HCT116 (cell line): Measurements from ENCODE around the gene PYDC1. TPM values are rescaled to one million over a fixed set of nuclear protein-coding genes. Genes with fewer than 3 reads are reported as not detected.

Experiments
- ATAC-seq: fragments of 200-7000 bp; cut with Tn5 transposase; 2 replicates; pipeline ENCODE4 v1.9.1; 2020; ENCODE audit warnings: mild to moderate bottlenecking, moderate library complexity
- BruUV-seq: library from RNA; stranded (reverse); fragments of 400-500 nt; replicated peaks from 2 replicates; lab custom pipeline; 2021; lab: Mats Ljungman, UMichigan
- CTCF ChIA-PET: fragments of 300-600 bp; sonication (Branson Sonifier 250); formaldehyde crosslinking; loops from one replicate; lab custom pipeline; 2021; ENCODE audit warnings: antibody characterized with exemption; lab: Charles Lee
- POLR2A ChIA-PET: fragments of 300-600, 350-600 bp; sonication (Branson Sonifier 250); formaldehyde crosslinking; loops from one replicate; lab custom pipeline; 2021; ENCODE audit warnings: antibody characterized with exemption; lab: Charles Lee
- RAD21 ChIA-PET, 2 experiments: fragments of 300-600 bp; sonication (Branson Sonifier 250); formaldehyde crosslinking; loops; one replicate each; lab custom pipeline; 2023; ENCODE audit warnings: low total read pairs in 2 of 2; ENCODE audit not compliant: uncharacterized antibody in 2 of 2, unreplicated experiment in 2 of 2, low non-redundant PET in 1 of 2; lab: Charles Lee
- DNase-seq: peaks from one replicate; pipeline ENCODE4 v3.0.0-alpha.2; 2010; ENCODE audit warnings: low read depth, low spot score
- H2AFZ ChIP-seq: fragments of 200-600 bp; shearing (Covaris generic), sonication (generic); 2 replicates; pipeline ENCODE4 v1.6.1; 2017; ENCODE audit warnings: low read depth, mixed run types, mixed read lengths, antibody characterized with exemption, low read length; ENCODE audit not compliant: poor library complexity, severe bottlenecking
- H3K27ac ChIP-seq: 2 replicates; pipeline ENCODE4 v1.5.1; 2012; ENCODE audit warnings: low read depth, low read length
- H3K27me3 ChIP-seq: fragments of 200-600 bp; sonication (generic); 2 replicates; pipeline ENCODE4 v1.6.1; 2016; ENCODE audit warnings: mixed run types, low read length, mixed read lengths; ENCODE audit not compliant: insufficient read depth
- H3K36me3 ChIP-seq, 2 experiments: fragments of 200-500 bp in 1 of 2; fragments of 200-600 bp in 1 of 2; sonication (Bioruptor generic) in 1 of 2; sonication (generic) in 1 of 2; 2 replicates each; pipeline versions ENCODE4 v1.5.1 to v1.6.1; 2014 to 2016; ENCODE audit warnings: low read length in 2 of 2, inconsistent platforms in 1 of 2, mixed read lengths in 1 of 2, mixed run types in 1 of 2; ENCODE audit not compliant: insufficient read depth in 2 of 2, control insufficient read depth in 1 of 2
- H3K4me1 ChIP-seq, 2 experiments: fragments of 200-600 bp in 1 of 2; sonication (generic) in 1 of 2; 2 replicates each; pipeline versions ENCODE4 v1.5.1 to v1.6.1; 2012 to 2017; ENCODE audit warnings: low read length in 2 of 2, inconsistent platforms in 1 of 2, mild to moderate bottlenecking in 1 of 2, mixed read lengths in 1 of 2, mixed run types in 1 of 2, moderate library complexity in 1 of 2; ENCODE audit not compliant: insufficient read depth in 2 of 2, control insufficient read depth in 1 of 2
- H3K4me2 ChIP-seq: fragments of 200-600 bp; sonication (generic); 2 replicates; pipeline ENCODE4 v1.6.1; 2017; ENCODE audit warnings: mixed run types, low read length, mixed read lengths
- H3K4me3 ChIP-seq, 2 experiments: fragments of 200-600 bp in 1 of 2; sonication (generic) in 1 of 2; replicated peaks in 1 of 2; 2 replicates each; pipeline ENCODE4 v1.5.1; 2011 to 2016; ENCODE audit warnings: low read length in 2 of 2, control low read depth in 1 of 2, low read depth in 1 of 2, mild to moderate bottlenecking in 1 of 2, mixed read lengths in 1 of 2, mixed run types in 1 of 2
- H3K79me2 ChIP-seq: fragments of 200-600 bp; sonication (generic); 2 replicates; pipeline ENCODE4 v1.6.1; 2017; ENCODE audit warnings: mild to moderate bottlenecking, mixed run types, low read length, moderate library complexity, mixed read lengths; ENCODE audit not compliant: insufficient read depth
- H3K9ac ChIP-seq: fragments of 200-600 bp; sonication (generic); 2 replicates; pipeline ENCODE4 v1.6.1; 2016; ENCODE audit warnings: low read length, mixed read lengths
- H3K9me2 ChIP-seq: fragments of 200-600 bp; sonication (generic), shearing (Covaris generic); 2 replicates; pipeline ENCODE4 v1.6.1; 2017; ENCODE audit warnings: mixed run types, mild to moderate bottlenecking, moderate library complexity; ENCODE audit not compliant: insufficient read depth
- H3K9me3 ChIP-seq, 2 experiments: fragments of 200-500 bp in 1 of 2; fragments of 200-600 bp in 1 of 2; sonication (Bioruptor generic) in 1 of 2; sonication (generic) in 1 of 2; 2 replicates each; pipeline ENCODE4 v1.6.1; 2014 to 2017; ENCODE audit warnings: low read length in 2 of 2, mixed read lengths in 2 of 2, inconsistent platforms in 1 of 2, low read depth in 1 of 2, mild to moderate bottlenecking in 1 of 2, mixed run types in 1 of 2, moderate library complexity in 1 of 2; ENCODE audit not compliant: control insufficient read depth in 1 of 2, insufficient read depth in 1 of 2
- H4K20me1 ChIP-seq: fragments of 200-600 bp; sonication (generic), shearing (Covaris generic); 2 replicates; pipeline ENCODE4 v1.6.1; 2017; ENCODE audit warnings: mixed run types, mild to moderate bottlenecking, moderate library complexity; ENCODE audit not compliant: insufficient read depth
- CEBPB ChIP-seq: IDR thresholded peaks from 2 replicates; pipeline ENCODE4 v1.6.1; 2012; ENCODE audit warnings: low read depth
- EZH2phosphoT487 ChIP-seq: fragments of 200-600 bp; IDR thresholded peaks from 2 replicates; pipeline ENCODE4 v1.6.1; 2018; ENCODE audit warnings: antibody characterized with exemption, borderline replicate concordance
- FOSL1 ChIP-seq: IDR thresholded peaks from 2 replicates; pipeline ENCODE4 v1.6.1; 2012; ENCODE audit warnings: low read depth
- MAX ChIP-seq: IDR thresholded peaks from 2 replicates; pipeline ENCODE4 v1.6.1; 2012
- SIN3A ChIP-seq: IDR thresholded peaks from 2 replicates; pipeline ENCODE4 v1.6.1; 2012; ENCODE audit warnings: low read depth
- SP1 ChIP-seq: IDR thresholded peaks from 2 replicates; pipeline ENCODE4 v1.6.1; 2012; ENCODE audit warnings: low read depth
- SRF ChIP-seq: IDR thresholded peaks from 2 replicates; pipeline ENCODE4 v1.6.1; 2012; ENCODE audit warnings: low read depth
- TCF7L2 ChIP-seq: IDR thresholded peaks from 2 replicates; pipeline ENCODE4 v1.7.0; 2011; ENCODE audit warnings: borderline replicate concordance, inconsistent platforms; ENCODE audit not compliant: insufficient read depth, insufficient read length; ENCODE audit errors: extremely low read depth
- YY1 ChIP-seq: IDR thresholded peaks from 2 replicates; pipeline ENCODE4 v1.6.1; 2011; ENCODE audit warnings: low read length, low read depth, moderate library complexity, mild to moderate bottlenecking; ENCODE audit not compliant: insufficient replicate concordance; ENCODE audit errors: extremely low read depth
- ZBTB33 ChIP-seq: IDR thresholded peaks from 2 replicates; pipeline ENCODE4 v1.6.1; 2011; ENCODE audit warnings: mild to moderate bottlenecking, low read length, moderate library complexity; ENCODE audit not compliant: insufficient replicate concordance; ENCODE audit errors: extremely low read depth
- intact Hi-C: fragments of 100-400 bp; cut with micrococcal nuclease; formaldehyde crosslinking; loops from 2 replicates; pipeline ENCODE4 v1.10.0; 2022
- total RNA-seq: library from RNA; stranded (reverse); gene quantifications from one replicate; pipeline ENCODE4 v1.2.1, GENCODE V29; 2021; ENCODE audit not compliant: unreplicated experiment
- TF ChIP-seq, protein P1 (sequence below): IDR thresholded peaks from 2 replicates; pipeline ENCODE4 v1.6.1; 2012
- TF ChIP-seq, protein P2 (sequence below), 3 experiments: fragments of 200-600 bp in 1 of 3; sonication (generic) in 1 of 3; IDR thresholded peaks in 2 of 3; conservative IDR thresholded peaks in 1 of 3; 2 replicates each; pipeline ENCODE4 v1.5.1; 2012 to 2017; ENCODE audit warnings: low read depth in 2 of 3, low read length in 2 of 3, antibody characterized with exemption in 1 of 3, borderline replicate concordance in 1 of 3, control low read depth in 1 of 3, mild to moderate bottlenecking in 1 of 3, mixed read lengths in 1 of 3, mixed run types in 1 of 3, moderate library complexity in 1 of 3; ENCODE audit not compliant: insufficient read depth in 1 of 3

PYDC1 gene
- total RNA-seq, 1 experiment from 2014 or later = not detected

- Histone ChIP-seq H2AFZ (no peak overlapping the region), H3K4me2 (no peak overlapping the region), H4K20me1 (peaks cover 24% of the 10 kb centered on the region; the same call in 1 of the 2 replicates), H3K36me3 (peaks cover 37 to 66% of the 10 kb centered on the region in 2 experiments), H3K27me3 (no peaks in the 10 kb centered on the region), H3K4me3 (no peak overlapping the region), H3K4me1 (0 out of 4 replicates have a peak, but pooled peaks cover 0 to under 1% of the 10 kb centered on the region in 2 experiments), H3K9ac (no peak overlapping the region), H3K9me2 (no peaks in the 10 kb centered on the region), H3K27ac (no peak overlapping the region), H3K79me2 (peaks cover 38% of the 10 kb centered on the region), H3K9me3 (no peaks in the 10 kb centered on the region)
- DNase-seq (no peak), ATAC-seq (no peak)
- ChIA-PET POLR2A (interaction anchor here (1.2 to 1.7 kb wide), 2 partner anchors 9 to 18 kb away, joined by 3 to 9 read pairs; partner anchors contain the start of gene FUS), CTCF (no interaction called here), RAD21 (no interaction called here)
- TF ChIP-seq FOSL1 (no peak), CEBPB (no peak), SIN3A (no peak), EZH2phosphoT487 (no peak), YY1 (no peak), TCF7L2 (no peak), MAX (no peak), SRF (no peak), SP1 (no peak), ZBTB33 (no peak)
- TF ChIP-seq, protein P1, sequence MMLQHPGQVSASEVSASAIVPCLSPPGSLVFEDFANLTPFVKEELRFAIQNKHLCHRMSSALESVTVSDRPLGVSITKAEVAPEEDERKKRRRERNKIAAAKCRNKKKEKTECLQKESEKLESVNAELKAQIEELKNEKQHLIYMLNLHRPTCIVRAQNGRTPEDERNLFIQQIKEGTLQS = no peak
- TF ChIP-seq, protein P2, sequence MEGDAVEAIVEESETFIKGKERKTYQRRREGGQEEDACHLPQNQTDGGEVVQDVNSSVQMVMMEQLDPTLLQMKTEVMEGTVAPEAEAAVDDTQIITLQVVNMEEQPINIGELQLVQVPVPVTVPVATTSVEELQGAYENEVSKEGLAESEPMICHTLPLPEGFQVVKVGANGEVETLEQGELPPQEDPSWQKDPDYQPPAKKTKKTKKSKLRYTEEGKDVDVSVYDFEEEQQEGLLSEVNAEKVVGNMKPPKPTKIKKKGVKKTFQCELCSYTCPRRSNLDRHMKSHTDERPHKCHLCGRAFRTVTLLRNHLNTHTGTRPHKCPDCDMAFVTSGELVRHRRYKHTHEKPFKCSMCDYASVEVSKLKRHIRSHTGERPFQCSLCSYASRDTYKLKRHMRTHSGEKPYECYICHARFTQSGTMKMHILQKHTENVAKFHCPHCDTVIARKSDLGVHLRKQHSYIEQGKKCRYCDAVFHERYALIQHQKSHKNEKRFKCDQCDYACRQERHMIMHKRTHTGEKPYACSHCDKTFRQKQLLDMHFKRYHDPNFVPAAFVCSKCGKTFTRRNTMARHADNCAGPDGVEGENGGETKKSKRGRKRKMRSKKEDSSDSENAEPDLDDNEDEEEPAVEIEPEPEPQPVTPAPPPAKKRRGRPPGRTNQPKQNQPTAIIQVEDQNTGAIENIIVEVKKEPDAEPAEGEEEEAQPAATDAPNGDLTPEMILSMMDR (IDR thresholded peaks at IDR 0.05 in 2 of 3, conservative IDR thresholded peaks at IDR 0.05 in 1 of 3; ENCODE audit: borderline replicate concordance in 1 of 3, insufficient read depth in 1 of 3, low read depth in 2 of 3, low read length in 2 of 3) = no peak
- no TSS peak for BruUV-seq
- intact Hi-C loops = no loop called here
Measured at GRCh38 chr16:31198207-31198882, 18.6 kb downstream of the PYDC1 start.
